GM20000 (cell line): ENCODE measurements around the gene ZNF444.

Experiments
- DNase-seq: peaks from one replicate; pipeline ENCODE4 v3.0.0; 2012; ENCODE audit warnings: low spot score
- CTCF ChIP-seq: IDR thresholded peaks from 2 replicates; pipeline ENCODE4 v1.5.1; 2012; ENCODE audit warnings: mild to moderate bottlenecking, control low read depth; ENCODE audit errors: extremely low read depth, missing control alignments

The ZNF444 gene

GRCh38 chr19:56140583-56141416 is at the start of gene ZNF444:
ZNF444 (plus strand) TSS chr19:56141287; CDS start chr19:56146912, 5,625 bp downstream.
- no peak for TF ChIP-seq CTCF
- DNase-seq, result peak; percentile 98

- TF ChIP-seq CTCF, result no peak
- no peak for DNase-seq
These were observed 49.1 kb upstream of the ZNF444 start for GRCh38 chr19:56091751-56092546.

DNA sequence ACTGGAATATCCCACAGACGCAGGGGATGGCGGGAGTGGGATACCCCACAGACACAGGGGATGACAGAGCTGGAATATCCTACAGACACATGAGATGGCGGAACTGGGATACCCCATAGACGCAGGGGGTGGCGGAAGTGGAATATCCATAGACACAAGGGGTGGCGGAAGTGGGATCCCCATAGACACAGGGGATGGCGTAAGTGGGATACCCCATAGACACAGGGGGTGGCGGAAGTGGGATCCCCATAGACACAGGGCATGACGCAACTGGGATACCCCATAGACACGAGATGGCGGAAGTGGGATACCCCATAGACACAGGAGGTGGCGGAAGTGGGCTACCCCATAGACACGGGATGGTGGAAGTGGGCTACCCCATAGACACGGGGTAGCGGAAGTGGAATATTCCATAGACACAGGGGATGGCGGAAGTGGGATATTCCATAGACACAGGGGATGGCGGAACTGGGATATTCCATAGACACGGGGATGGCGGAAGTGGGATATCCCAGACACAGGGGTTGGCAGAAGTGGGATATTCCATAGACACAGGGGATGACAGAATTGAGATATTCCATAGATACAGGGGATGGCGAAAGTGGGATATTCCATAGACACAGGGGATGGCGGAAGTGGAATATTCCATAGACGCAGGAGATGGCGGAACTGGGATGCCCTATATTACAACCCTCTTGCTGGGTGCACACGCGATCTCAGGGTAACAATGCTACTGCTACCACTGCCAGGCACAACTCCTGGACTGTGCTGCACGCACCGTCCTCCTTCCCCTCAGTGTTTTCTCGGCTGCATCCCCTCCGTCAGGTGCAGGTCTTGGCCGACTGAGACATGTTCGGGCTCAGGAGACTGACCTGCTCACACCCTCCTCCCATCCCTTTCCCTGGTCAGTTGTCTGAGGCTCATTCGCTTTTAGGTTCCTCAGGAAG is 48.1 kb upstream of the ZNF444 start:
- no peak for TF ChIP-seq CTCF
- DNase-seq, result no peak

- TF ChIP-seq CTCF, result no peak
- DNase-seq, result no peak
These were observed 46.6 kb upstream of the ZNF444 start for GRCh38 chr19:56094449-56094848.

DNA sequence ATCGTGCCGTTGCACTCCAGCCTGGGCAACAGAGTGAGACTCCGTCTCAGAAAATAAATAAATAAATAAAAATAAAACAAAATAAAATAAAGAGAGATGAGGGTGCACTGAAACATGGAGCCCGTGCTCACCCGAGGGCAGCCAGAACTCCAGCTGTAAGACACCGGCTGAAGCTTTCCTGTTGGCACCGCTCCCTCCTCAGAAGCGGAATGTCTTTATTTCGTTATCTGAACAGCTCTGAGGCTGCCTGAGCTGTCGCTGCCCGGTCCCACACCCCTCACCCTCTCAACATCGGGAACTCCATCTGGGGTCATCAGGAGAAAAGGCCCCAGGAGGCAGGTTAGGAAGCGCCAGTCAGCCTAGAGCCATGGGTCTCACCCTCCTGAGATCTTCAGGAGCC is 44.4 kb upstream of the ZNF444 start:
- TF ChIP-seq CTCF, result no peak
- no peak for DNase-seq

- no peak for DNase-seq
- TF ChIP-seq CTCF, result no peak
These were observed 43.8 kb upstream of the ZNF444 start for GRCh38 chr19:56097306-56097705.
